Keratinocyte (primary cell): ENCODE data around the gene B3GNT9. TPM values are rescaled to one million over a fixed set of nuclear protein-coding genes. Genes with fewer than 3 reads are reported as not detected.

Source experiments
- DNase-seq: peaks from one replicate; pipeline ENCODE4 v3.0.0-alpha.2; 2011; ENCODE audit warnings: low read depth, missing footprints, low spot score
- FAIRE-seq: peaks from 2 replicates; lab custom pipeline; 2011; peaks lifted over from hg19 to GRCh38; lab: Jason Lieb, UNC
- H2AFZ ChIP-seq: 2 replicates; pipeline ENCODE4 v1.6.0; 2012; ENCODE audit warnings: low read length, control low read depth, inconsistent platforms; ENCODE audit not compliant: control insufficient read depth
- H3K27ac ChIP-seq: 2 replicates; pipeline ENCODE4 v1.5.1; 2011; ENCODE audit warnings: low read length; ENCODE audit not compliant: control insufficient read depth, insufficient read depth
- H3K27me3 ChIP-seq: 3 replicates; pipeline ENCODE4 v1.6.0; 2011; ENCODE audit warnings: low read length; ENCODE audit not compliant: control insufficient read depth, insufficient read depth; ENCODE audit errors: extremely low read depth
- H3K36me3 ChIP-seq, 2 experiments: 2 replicates in 1 of 2; 3 replicates in 1 of 2; pipeline ENCODE4 v1.5.1; 2011; ENCODE audit warnings: low read length in 2 of 2, mild to moderate bottlenecking in 1 of 2; ENCODE audit not compliant: control insufficient read depth in 2 of 2, insufficient read depth in 2 of 2; ENCODE audit errors: extremely low read depth in 1 of 2
- H3K4me1 ChIP-seq: 3 replicates; pipeline ENCODE4 v1.5.1; 2011; ENCODE audit warnings: low read length; ENCODE audit not compliant: control insufficient read depth, insufficient read depth; ENCODE audit errors: extremely low read depth
- H3K4me2 ChIP-seq: 3 replicates; pipeline ENCODE4 v1.6.0; 2011; ENCODE audit warnings: low read depth, low read length; ENCODE audit not compliant: control insufficient read depth, insufficient read depth; ENCODE audit errors: extremely low read depth
- H3K4me3 ChIP-seq, 3 experiments: fragments of 200-600 bp in 1 of 3; sonication (generic) in 1 of 3; 2 replicates in 2 of 3; 3 replicates in 1 of 3; pipeline ENCODE4 v1.5.1; 2011 to 2016; ENCODE audit warnings: low read length in 3 of 3, mild to moderate bottlenecking in 3 of 3, control low read depth in 2 of 3, inconsistent platforms in 1 of 3, low read depth in 1 of 3, mixed read lengths in 1 of 3, mixed run types in 1 of 3, moderate library complexity in 1 of 3; ENCODE audit not compliant: control insufficient read depth in 2 of 3, insufficient read depth in 2 of 3; ENCODE audit errors: extremely low read depth in 1 of 3
- H3K79me2 ChIP-seq: 2 replicates; pipeline ENCODE4 v1.6.0; 2012; ENCODE audit warnings: low read length; ENCODE audit not compliant: control insufficient read depth, insufficient read depth
- H3K9ac ChIP-seq: 3 replicates; pipeline ENCODE4 v1.6.0; 2011; ENCODE audit warnings: low read length; ENCODE audit not compliant: control insufficient read depth, insufficient read depth; ENCODE audit errors: extremely low read depth
- H3K9me1 ChIP-seq: 3 replicates; pipeline ENCODE4 v1.6.0; 2011; ENCODE audit warnings: low read length; ENCODE audit not compliant: control insufficient read depth, insufficient read depth; ENCODE audit errors: extremely low read depth
- H3K9me3 ChIP-seq: 2 replicates; pipeline ENCODE4 v1.5.1; 2012; ENCODE audit warnings: low read depth, low read length; ENCODE audit not compliant: control insufficient read depth
- H4K20me1 ChIP-seq: 3 replicates; pipeline ENCODE4 v1.6.0; 2011; ENCODE audit warnings: low read length; ENCODE audit not compliant: control insufficient read depth, insufficient read depth; ENCODE audit errors: extremely low read depth
- EZH2 ChIP-seq: IDR thresholded peaks from one replicate; pipeline ENCODE4 v1.6.1; 2012; ENCODE audit warnings: inconsistent platforms, mild to moderate bottlenecking, low read length, moderate library complexity
- dilution Hi-C: fragments of 300-500 bp; cut with MboI; formaldehyde crosslinking; loops from one replicate; pipeline ENCODE4 v1.7.0; 2020; ENCODE audit warnings: low sequenced_read_pairs; ENCODE audit not compliant: extremely low pct_ligation_motif_present
- polyA plus RNA-seq, 5 experiments: library from polyadenylated mRNA; depleted of rRNA in 3 of 5; stranded (reverse) in 3 of 5; stranded (forward) in 1 of 5; unstranded in 1 of 5; fragments of >200 nt; gene quantifications; 1 replicate in 1 of 5; 2 replicates in 3 of 5; 3 replicates in 1 of 5; pipeline versions ENCODE4 v1.2.1 to v1.2.3, GENCODE V29; 2011 to 2012; ENCODE audit warnings: missing spikeins in 2 of 5, low read depth in 1 of 5, low replicate concordance in 1 of 5
- TF ChIP-seq, protein P1 (sequence below), 3 experiments: IDR thresholded peaks in 1 of 3; conservative IDR thresholded peaks in 1 of 3; optimal IDR thresholded peaks in 1 of 3; 2 replicates in 2 of 3; 3 replicates in 1 of 3; pipeline versions ENCODE3 to v1.5.1; 2011; ENCODE audit warnings: low read length in 3 of 3, mild to moderate bottlenecking in 3 of 3, moderate library complexity in 2 of 3, control low read depth in 1 of 3, inconsistent platforms in 1 of 3; ENCODE audit not compliant: insufficient read depth in 2 of 3; ENCODE audit errors: extremely low read depth in 1 of 3

Gene B3GNT9
- polyA plus RNA-seq, 1 donor (not counting 4 experiments of a cell fraction or from before 2014, with no cell fraction given): 2.6 TPM

- DNase-seq (no peak), FAIRE-seq (peak; percentile 17)
- H3K36me3 ChIP-seq: peaks cover 0 to 6% of the 10 kb centered on the region in 2 experiments
- H3K4me2 ChIP-seq: peak overlapping the region; percentile 40
- dilution Hi-C loops: no loop called here
- no peak overlapping the region for H3K4me3 ChIP-seq
- H3K27ac ChIP-seq: peak overlapping the region; percentile 2
- H4K20me1 ChIP-seq: no peaks in the 10 kb centered on the region
- H3K79me2 ChIP-seq: peaks cover 69% of the 10 kb centered on the region
- no peak overlapping the region for H2AFZ ChIP-seq
- H3K9me1 ChIP-seq: peaks cover 5% of the 10 kb centered on the region
- H3K9me3 ChIP-seq: no peaks in the 10 kb centered on the region
- H3K27me3 ChIP-seq: no peaks in the 10 kb centered on the region
- H3K4me1 ChIP-seq: peaks cover 27% of the 10 kb centered on the region
- TF ChIP-seq, protein P1, sequence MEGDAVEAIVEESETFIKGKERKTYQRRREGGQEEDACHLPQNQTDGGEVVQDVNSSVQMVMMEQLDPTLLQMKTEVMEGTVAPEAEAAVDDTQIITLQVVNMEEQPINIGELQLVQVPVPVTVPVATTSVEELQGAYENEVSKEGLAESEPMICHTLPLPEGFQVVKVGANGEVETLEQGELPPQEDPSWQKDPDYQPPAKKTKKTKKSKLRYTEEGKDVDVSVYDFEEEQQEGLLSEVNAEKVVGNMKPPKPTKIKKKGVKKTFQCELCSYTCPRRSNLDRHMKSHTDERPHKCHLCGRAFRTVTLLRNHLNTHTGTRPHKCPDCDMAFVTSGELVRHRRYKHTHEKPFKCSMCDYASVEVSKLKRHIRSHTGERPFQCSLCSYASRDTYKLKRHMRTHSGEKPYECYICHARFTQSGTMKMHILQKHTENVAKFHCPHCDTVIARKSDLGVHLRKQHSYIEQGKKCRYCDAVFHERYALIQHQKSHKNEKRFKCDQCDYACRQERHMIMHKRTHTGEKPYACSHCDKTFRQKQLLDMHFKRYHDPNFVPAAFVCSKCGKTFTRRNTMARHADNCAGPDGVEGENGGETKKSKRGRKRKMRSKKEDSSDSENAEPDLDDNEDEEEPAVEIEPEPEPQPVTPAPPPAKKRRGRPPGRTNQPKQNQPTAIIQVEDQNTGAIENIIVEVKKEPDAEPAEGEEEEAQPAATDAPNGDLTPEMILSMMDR (optimal IDR thresholded peaks at IDR 0.05 in 1 of 3, IDR thresholded peaks at IDR 0.05 in 1 of 3, conservative IDR thresholded peaks at IDR 0.05 in 1 of 3; ENCODE audit: extremely low read depth in 1 of 3, insufficient read depth in 2 of 3, low read length in 3 of 3): peak in 1 of 3 experiments; percentile 11
- no peak for TF ChIP-seq EZH2
- H3K9ac ChIP-seq: no peak overlapping the region
These were observed 38.0 kb downstream of the B3GNT9 start for GRCh38 chr16:67112591-67113399.

GRCh38 chr16:67111951-67112444, 38.8 kb downstream of the B3GNT9 start:
- no peaks in the 10 kb centered on the region for H4K20me1 ChIP-seq
- no peak for DNase-seq
- H3K27me3 ChIP-seq: no peaks in the 10 kb centered on the region
- peaks cover 27% of the 10 kb centered on the region for H3K4me1 ChIP-seq
- TF ChIP-seq, protein P1 (optimal IDR thresholded peaks at IDR 0.05 in 1 of 3, IDR thresholded peaks at IDR 0.05 in 1 of 3, conservative IDR thresholded peaks at IDR 0.05 in 1 of 3; ENCODE audit: extremely low read depth in 1 of 3, insufficient read depth in 2 of 3, low read length in 3 of 3): no peak
- TF ChIP-seq EZH2: no peak
- peaks cover 5% of the 10 kb centered on the region for H3K9me1 ChIP-seq
- no peaks in the 10 kb centered on the region for H3K9me3 ChIP-seq
- no peak for FAIRE-seq
- H3K4me3 ChIP-seq: no peak overlapping the region
- peaks cover 0 to 6% of the 10 kb centered on the region in 2 experiments for H3K36me3 ChIP-seq
- no peak overlapping the region for H3K4me2 ChIP-seq
- dilution Hi-C loops: no loop called here
- H2AFZ ChIP-seq: no peak overlapping the region
- peaks cover 64% of the 10 kb centered on the region for H3K79me2 ChIP-seq
- no peak overlapping the region for H3K27ac ChIP-seq
- H3K9ac ChIP-seq: no peak overlapping the region
